HepG2 (cell line): ENCODE data around the gene HSP90AB1. TPM values are rescaled to one million over a fixed set of nuclear protein-coding genes. Genes with fewer than 3 reads are reported as not detected.
A peak's percentile ranks its signal among the peaks of the same experiment; 100 is the strongest.

Experiments
- CC2D1A ChIP-seq: sonication (generic); formaldehyde crosslinking; IDR thresholded peaks from 2 replicates; pipeline ENCODE4 v1.8.1; 2023; ENCODE audit warnings: mild to moderate bottlenecking, missing genetic modification reagents
- FOXA1 ChIP-seq, 2 experiments: fragments of 450-650 bp in 1 of 2; sonication (generic) in 1 of 2; formaldehyde crosslinking in 1 of 2; IDR thresholded peaks; 2 replicates each; pipeline versions ENCODE4 v1.4.0 to v1.6.1; 2016 to 2020; ENCODE audit warnings: missing genetic modification reagents in 1 of 2
- FOXK2 ChIP-seq: fragments of 450-650 bp; IDR thresholded peaks from 2 replicates; pipeline ENCODE4 v1.6.1; 2016
- HNF4A ChIP-seq: sonication (generic); formaldehyde crosslinking; IDR thresholded peaks from 2 replicates; pipeline ENCODE4 v1.4.0; 2020; ENCODE audit warnings: missing genetic modification reagents
- HNF4G ChIP-seq, 2 experiments: sonication (generic) in 1 of 2; formaldehyde crosslinking in 1 of 2; IDR thresholded peaks; 2 replicates each; pipeline versions ENCODE4 v1.4.0 to v1.6.1; 2011 to 2020; ENCODE audit warnings: borderline replicate concordance in 2 of 2, low read depth in 2 of 2, mild to moderate bottlenecking in 2 of 2, low read length in 1 of 2, missing genetic modification reagents in 1 of 2, moderate library complexity in 1 of 2
- RXRB ChIP-seq: IDR thresholded peaks from 2 replicates; pipeline ENCODE4 v1.6.1; 2016; ENCODE audit warnings: borderline replicate concordance, missing genetic modification reagents, missing compliant biosample characterization
- SALL1 ChIP-seq: sonication (generic); formaldehyde crosslinking; IDR thresholded peaks from 2 replicates; pipeline ENCODE4 v1.8.0; 2022; ENCODE audit warnings: mild to moderate bottlenecking, missing genetic modification reagents
- ZNF383 ChIP-seq: sonication (generic); formaldehyde crosslinking; IDR thresholded peaks from 2 replicates; pipeline ENCODE4 v1.4.0; 2020; ENCODE audit warnings: missing genetic modification reagents, mild to moderate bottlenecking, borderline replicate concordance
- ZNF772 ChIP-seq: sonication (generic); formaldehyde crosslinking; IDR thresholded peaks from 2 replicates; pipeline ENCODE4 v1.5.0; 2020; ENCODE audit warnings: mild to moderate bottlenecking, missing genetic modification reagents
- ZNF773 ChIP-seq: sonication (generic); formaldehyde crosslinking; IDR thresholded peaks from 2 replicates; pipeline ENCODE4 v1.4.0; 2020; ENCODE audit warnings: missing genetic modification reagents, borderline replicate concordance
- polyA plus RNA-seq, 8 experiments: library from polyadenylated mRNA; depleted of rRNA in 3 of 8; stranded (reverse) in 7 of 8; unstranded in 1 of 8; fragments of >200 nt; fragmentation: Illumina TruSeq in 4 of 8; extraction: Trizol in 4 of 8; gene quantifications; 2 replicates each; pipeline versions ENCODE4 v1.2.1 to v1.2.3, GENCODE V29; 2011 to 2016; ENCODE audit warnings: low read depth in 4 of 8, missing spikeins in 1 of 8, mixed read lengths in 1 of 8; ENCODE audit not compliant: insufficient read depth in 1 of 8
- total RNA-seq, 5 experiments: library from RNA; depleted of rRNA; stranded (reverse); fragments of >200 nt; fragmentation: Illumina TruSeq; extraction: Trizol; gene quantifications; 2 replicates each; pipeline ENCODE4 v1.2.3, GENCODE V29; 2016; ENCODE audit warnings: low read depth in 1 of 5
- TF ChIP-seq, protein P1 (sequence below): sonication (generic); formaldehyde crosslinking; IDR thresholded peaks from 2 replicates; pipeline ENCODE4 v1.5.1; 2020; ENCODE audit warnings: mild to moderate bottlenecking, missing genetic modification reagents, moderate library complexity
- TF ChIP-seq, protein P2 (sequence below): sonication (generic); formaldehyde crosslinking; IDR thresholded peaks from 2 replicates; pipeline ENCODE4 v1.4.0; 2020; ENCODE audit warnings: missing genetic modification reagents

Gene HSP90AB1
- total and polyA plus RNA-seq, 2 of the 13 experiments (the other 11 are each of a cell fraction or from before 2014, with no cell fraction given) = 1,325 to 1,472 TPM

DNA sequence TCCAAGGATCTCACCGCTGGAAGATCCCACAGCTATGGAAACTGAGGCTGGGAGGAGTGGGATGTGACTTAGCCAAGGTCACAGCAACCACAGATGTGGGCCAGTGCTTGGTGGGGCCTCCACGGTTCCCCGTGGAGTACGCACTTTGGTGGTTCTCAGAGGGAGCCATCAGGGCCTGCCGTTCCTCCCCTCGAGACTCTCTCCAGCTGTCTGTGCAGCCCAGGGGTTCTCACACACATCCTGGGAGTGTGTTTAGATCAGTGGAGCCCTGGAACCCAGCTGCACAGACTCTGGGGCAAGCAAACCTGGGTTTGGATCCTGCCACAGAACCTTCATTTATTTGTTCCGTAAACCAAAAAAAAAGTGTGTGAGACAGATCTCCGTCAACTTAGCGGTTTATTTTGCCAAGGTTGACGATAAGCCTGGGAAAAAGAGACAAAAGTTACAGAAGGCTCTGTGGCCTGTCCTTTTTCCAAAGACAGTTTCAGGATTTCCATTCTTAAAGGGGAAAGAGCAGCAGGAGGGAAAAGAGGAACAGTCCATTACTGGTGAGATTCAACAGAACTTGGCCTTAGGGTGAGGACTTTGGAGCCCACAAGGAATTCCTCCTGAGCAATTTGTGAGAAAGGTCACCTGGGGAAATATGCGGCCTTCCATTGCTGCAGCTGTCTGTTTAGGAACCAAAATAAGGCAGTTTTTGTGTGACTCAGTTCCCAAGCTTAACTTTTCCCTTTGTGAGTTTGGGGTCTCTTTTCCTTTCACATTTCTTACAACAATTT lies 43.7 kb upstream of the HSP90AB1 start (continued):
- TF ChIP-seq ZNF772 (CRISPR knock-in tag) (no peak), FOXK2 (no peak), HNF4A (CRISPR knock-in tag) (peak; percentile 53), FOXA1 (IDR thresholded peaks at IDR 0.05) (no peak), FOXA1 (CRISPR knock-in tag; IDR thresholded peaks at IDR 0.05) (no peak), CC2D1A (CRISPR knock-in tag) (no peak), ZNF773 (CRISPR knock-in tag) (no peak), SALL1 (CRISPR knock-in tag) (no peak), RXRB (peak; percentile 46; the same call in 1 of the 2 replicates), HNF4G (IDR thresholded peaks at IDR 0.05; ENCODE audit: borderline replicate concordance, low read depth, low read length) (peak; percentile 54; the same call in 1 of the 2 replicates), HNF4G (CRISPR knock-in tag; IDR thresholded peaks at IDR 0.05; ENCODE audit: borderline replicate concordance, low read depth) (no peak), ZNF383 (CRISPR knock-in tag) (no peak)
- TF ChIP-seq, protein P1, sequence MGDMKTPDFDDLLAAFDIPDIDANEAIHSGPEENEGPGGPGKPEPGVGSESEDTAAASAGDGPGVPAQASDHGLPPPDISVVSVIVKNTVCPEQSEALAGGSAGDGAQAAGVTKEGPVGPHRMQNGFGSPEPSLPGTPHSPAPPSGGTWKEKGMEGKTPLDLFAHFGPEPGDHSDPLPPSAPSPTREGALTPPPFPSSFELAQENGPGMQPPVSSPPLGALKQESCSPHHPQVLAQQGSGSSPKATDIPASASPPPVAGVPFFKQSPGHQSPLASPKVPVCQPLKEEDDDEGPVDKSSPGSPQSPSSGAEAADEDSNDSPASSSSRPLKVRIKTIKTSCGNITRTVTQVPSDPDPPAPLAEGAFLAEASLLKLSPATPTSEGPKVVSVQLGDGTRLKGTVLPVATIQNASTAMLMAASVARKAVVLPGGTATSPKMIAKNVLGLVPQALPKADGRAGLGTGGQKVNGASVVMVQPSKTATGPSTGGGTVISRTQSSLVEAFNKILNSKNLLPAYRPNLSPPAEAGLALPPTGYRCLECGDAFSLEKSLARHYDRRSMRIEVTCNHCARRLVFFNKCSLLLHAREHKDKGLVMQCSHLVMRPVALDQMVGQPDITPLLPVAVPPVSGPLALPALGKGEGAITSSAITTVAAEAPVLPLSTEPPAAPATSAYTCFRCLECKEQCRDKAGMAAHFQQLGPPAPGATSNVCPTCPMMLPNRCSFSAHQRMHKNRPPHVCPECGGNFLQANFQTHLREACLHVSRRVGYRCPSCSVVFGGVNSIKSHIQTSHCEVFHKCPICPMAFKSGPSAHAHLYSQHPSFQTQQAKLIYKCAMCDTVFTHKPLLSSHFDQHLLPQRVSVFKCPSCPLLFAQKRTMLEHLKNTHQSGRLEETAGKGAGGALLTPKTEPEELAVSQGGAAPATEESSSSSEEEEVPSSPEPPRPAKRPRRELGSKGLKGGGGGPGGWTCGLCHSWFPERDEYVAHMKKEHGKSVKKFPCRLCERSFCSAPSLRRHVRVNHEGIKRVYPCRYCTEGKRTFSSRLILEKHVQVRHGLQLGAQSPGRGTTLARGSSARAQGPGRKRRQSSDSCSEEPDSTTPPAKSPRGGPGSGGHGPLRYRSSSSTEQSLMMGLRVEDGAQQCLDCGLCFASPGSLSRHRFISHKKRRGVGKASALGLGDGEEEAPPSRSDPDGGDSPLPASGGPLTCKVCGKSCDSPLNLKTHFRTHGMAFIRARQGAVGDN (CRISPR knock-in tag) = peak; percentile 45
- TF ChIP-seq, protein P2, sequence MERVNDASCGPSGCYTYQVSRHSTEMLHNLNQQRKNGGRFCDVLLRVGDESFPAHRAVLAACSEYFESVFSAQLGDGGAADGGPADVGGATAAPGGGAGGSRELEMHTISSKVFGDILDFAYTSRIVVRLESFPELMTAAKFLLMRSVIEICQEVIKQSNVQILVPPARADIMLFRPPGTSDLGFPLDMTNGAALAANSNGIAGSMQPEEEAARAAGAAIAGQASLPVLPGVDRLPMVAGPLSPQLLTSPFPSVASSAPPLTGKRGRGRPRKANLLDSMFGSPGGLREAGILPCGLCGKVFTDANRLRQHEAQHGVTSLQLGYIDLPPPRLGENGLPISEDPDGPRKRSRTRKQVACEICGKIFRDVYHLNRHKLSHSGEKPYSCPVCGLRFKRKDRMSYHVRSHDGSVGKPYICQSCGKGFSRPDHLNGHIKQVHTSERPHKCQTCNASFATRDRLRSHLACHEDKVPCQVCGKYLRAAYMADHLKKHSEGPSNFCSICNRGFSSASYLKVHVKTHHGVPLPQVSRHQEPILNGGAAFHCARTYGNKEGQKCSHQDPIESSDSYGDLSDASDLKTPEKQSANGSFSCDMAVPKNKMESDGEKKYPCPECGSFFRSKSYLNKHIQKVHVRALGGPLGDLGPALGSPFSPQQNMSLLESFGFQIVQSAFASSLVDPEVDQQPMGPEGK (CRISPR knock-in tag) = no peak
